Neural crest cell (in vitro differentiated cells): ENCODE results near the gene REN. TPM values are rescaled to one million over a fixed set of nuclear protein-coding genes. Genes with fewer than 3 reads are reported as not detected.

ENCODE experiments used
- DNase-seq: peaks from one replicate; pipeline ENCODE4 v3.0.0; 2021; ENCODE audit warnings: low read depth, mixed read lengths, low spot score
- H3K27ac Mint-ChIP-seq: one replicate; pipeline ENCODE4 v1.8.0; 2021; ENCODE audit warnings: mild to moderate bottlenecking, mixed read lengths; ENCODE audit not compliant: unreplicated experiment
- H3K27me3 Mint-ChIP-seq: 2 replicates; pipeline ENCODE4 v1.8.0; 2021; ENCODE audit warnings: low read depth, mild to moderate bottlenecking, mixed read lengths
- H3K36me3 Mint-ChIP-seq: 2 replicates; pipeline ENCODE4 v1.8.0; 2021; ENCODE audit warnings: low read depth, mild to moderate bottlenecking, mixed read lengths
- H3K4me1 Mint-ChIP-seq: 2 replicates; pipeline ENCODE4 v1.8.0; 2021; ENCODE audit warnings: mixed read lengths
- H3K4me3 Mint-ChIP-seq: one replicate; pipeline ENCODE4 v1.8.0; 2021; ENCODE audit warnings: mild to moderate bottlenecking, mixed read lengths
- H3K9me3 Mint-ChIP-seq: 2 replicates; pipeline ENCODE4 v1.8.0; 2021; ENCODE audit warnings: mixed read lengths
- total RNA-seq: library from RNA; stranded (reverse); gene quantifications from 2 replicates; pipeline ENCODE4 v1.2.1, GENCODE V29; 2021
- TF ChIP-seq, protein P1 (sequence below): fragments of 200-600 bp; sonication (generic); conservative IDR thresholded peaks from 2 replicates; pipeline ENCODE4 v1.5.0; 2021; ENCODE audit warnings: antibody characterized with exemption, mild to moderate bottlenecking

The REN gene
- total RNA-seq, 1 donor from 2014 or later, result not detected

DNA sequence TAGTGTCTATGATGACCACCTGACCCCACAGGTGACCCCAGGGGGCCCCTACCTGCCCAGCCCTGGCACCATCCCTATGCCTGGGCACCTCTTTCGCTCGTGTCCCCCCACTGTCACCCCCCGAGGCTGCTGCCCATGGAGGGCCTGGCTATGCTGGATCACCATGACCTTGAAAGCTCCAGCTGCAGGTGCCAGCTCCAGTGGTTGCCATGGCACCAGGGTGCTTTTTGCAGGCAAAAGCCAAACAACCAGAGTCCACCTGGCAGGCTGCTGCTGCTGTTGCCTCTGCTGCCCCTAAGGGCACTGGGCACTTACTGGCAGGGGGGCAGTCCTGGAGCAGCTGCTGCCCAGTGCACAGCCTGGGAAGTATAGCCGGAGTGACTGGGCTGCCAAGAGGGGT is 36.0 kb downstream of the REN start:
- no peaks in the 10 kb centered on the region for H3K27me3 Mint-ChIP-seq
- peaks cover 3% of the 10 kb centered on the region for H3K36me3 Mint-ChIP-seq
- no peak for DNase-seq
- H3K4me3 Mint-ChIP-seq, result no peak overlapping the region
- no peaks in the 10 kb centered on the region for H3K9me3 Mint-ChIP-seq
- H3K27ac Mint-ChIP-seq, result no peak overlapping the region
- TF ChIP-seq, protein P1, sequence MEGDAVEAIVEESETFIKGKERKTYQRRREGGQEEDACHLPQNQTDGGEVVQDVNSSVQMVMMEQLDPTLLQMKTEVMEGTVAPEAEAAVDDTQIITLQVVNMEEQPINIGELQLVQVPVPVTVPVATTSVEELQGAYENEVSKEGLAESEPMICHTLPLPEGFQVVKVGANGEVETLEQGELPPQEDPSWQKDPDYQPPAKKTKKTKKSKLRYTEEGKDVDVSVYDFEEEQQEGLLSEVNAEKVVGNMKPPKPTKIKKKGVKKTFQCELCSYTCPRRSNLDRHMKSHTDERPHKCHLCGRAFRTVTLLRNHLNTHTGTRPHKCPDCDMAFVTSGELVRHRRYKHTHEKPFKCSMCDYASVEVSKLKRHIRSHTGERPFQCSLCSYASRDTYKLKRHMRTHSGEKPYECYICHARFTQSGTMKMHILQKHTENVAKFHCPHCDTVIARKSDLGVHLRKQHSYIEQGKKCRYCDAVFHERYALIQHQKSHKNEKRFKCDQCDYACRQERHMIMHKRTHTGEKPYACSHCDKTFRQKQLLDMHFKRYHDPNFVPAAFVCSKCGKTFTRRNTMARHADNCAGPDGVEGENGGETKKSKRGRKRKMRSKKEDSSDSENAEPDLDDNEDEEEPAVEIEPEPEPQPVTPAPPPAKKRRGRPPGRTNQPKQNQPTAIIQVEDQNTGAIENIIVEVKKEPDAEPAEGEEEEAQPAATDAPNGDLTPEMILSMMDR, result no peak
- peaks cover 42% of the 10 kb centered on the region for H3K4me1 Mint-ChIP-seq

DNA sequence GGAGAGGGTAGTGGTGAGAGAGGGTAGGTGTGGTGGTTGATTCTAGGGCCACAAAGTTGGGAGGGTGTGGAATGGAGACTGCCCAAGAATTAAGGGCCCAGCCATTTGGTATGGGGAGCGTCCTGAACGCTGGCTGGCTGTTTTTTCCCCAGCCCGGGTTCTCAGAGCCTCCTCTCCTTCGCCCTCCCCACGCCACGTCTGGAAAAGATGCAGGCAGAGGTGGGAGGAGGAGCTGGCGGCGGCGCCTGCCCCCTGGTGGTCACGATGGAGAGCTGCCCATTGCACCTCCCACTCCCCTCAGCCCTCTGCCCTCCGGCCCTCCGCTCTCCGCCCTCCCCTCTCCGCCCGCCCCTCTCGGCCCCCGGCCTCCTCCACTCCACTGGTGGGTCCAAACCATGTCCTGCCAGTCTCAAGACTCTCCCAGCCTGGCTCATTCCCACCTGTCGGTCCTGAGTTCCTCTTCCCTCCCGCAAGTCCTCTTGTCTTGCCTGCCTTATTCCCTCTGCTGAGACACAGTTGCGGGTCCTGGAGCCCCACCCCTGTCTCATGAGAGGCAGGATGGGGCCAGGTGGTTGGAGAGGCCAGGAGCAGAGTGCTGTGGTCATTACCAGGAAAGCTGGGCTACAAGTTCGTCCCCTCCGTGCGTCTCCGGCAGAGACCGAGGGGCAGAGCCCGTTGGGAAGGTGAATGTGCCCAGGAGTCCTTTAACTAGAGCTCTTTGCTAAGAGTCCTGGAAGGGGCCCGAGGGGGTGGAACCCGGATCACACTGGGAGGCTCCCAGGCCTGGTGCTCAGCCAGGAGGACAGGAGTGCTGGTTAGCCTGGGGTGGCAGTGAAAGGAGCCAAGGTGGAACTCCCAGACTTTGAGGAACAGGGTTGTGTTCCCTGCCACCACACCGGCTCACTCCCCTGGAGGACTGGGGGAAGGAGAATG is 36.9 kb downstream of the REN start:
- Mint-ChIP-seq H3K4me3 (peak overlapping the region; percentile 38), H3K4me1 (peaks cover 42% of the 10 kb centered on the region), H3K27me3 (no peaks in the 10 kb centered on the region), H3K27ac (peak overlapping the region; percentile 67), H3K36me3 (peaks cover 6% of the 10 kb centered on the region), H3K9me3 (no peaks in the 10 kb centered on the region)
- DNase-seq, result peak; percentile 70
- TF ChIP-seq, protein P1, result peak; percentile 92

DNA sequence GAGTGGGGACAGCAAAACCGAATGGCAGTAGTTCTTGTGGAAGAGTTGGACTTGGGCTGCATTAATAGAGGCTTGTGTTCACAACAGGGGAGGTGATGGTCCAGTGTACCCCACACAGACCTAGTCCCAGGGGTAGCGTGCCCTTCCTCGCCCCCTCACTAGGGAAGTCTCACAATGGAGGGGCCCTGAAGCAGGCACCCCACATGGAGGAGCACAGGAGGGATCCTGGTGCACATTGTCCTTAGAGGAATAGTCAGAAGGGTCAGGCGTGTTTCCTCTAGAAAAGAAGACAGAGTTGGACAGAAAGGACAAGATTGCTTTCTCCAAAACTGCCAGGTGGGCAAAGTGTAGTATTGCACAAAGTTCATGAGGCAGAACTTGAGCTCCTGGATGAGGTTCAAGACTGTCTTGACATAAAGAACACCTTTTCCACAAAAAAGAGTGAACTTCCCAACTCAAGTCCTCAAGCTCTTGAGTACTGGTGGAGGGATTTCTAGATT is 37.6 kb downstream of the REN start:
- Mint-ChIP-seq H3K4me3 (peak overlapping the region; percentile 38), H3K36me3 (peaks cover 10% of the 10 kb centered on the region), H3K4me1 (peaks cover 42% of the 10 kb centered on the region), H3K27ac (no peak overlapping the region), H3K9me3 (no peaks in the 10 kb centered on the region), H3K27me3 (no peaks in the 10 kb centered on the region)
- no peak for DNase-seq
- TF ChIP-seq, protein P1, result no peak

DNA sequence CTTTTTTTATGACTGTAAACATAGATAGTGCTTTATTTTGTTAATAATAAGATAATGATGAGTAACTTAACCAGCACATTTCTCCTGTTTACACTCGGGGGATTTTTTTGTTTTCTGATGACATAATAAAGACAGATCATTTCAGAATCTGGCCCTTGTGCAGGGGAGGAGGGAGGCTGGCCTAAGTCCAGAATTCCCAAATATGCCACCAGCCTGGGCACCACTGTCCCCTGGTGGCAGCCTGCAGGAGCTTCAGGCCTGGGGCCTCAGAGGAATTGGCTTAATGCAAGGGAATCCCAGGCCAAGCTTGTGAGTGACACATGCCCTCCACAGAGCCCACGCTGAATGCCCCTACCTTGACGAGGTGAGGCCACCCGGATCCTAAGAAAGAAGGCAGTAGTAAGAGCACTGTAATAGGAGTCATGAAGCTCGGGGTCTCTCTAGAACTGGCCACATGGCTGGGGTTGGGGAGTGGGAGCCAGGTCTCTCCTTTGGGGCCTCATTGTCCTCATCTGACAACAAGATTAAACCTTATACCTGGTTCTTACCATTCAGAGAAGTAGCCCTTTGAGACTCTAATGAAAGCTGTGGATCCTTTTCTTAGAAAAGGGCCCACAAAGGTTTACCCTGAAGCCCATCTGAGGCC is 38.4 kb downstream of the REN start:
- H3K4me1 Mint-ChIP-seq, result peaks cover 47% of the 10 kb centered on the region
- H3K4me3 Mint-ChIP-seq, result peak overlapping the region; percentile 58
- H3K27ac Mint-ChIP-seq, result peak overlapping the region; percentile 43
- TF ChIP-seq, protein P1, result peak; percentile 92
- DNase-seq, result peak; percentile 62
- H3K9me3 Mint-ChIP-seq, result no peaks in the 10 kb centered on the region
- H3K36me3 Mint-ChIP-seq, result peaks cover 14% of the 10 kb centered on the region
- H3K27me3 Mint-ChIP-seq, result no peaks in the 10 kb centered on the region

DNA sequence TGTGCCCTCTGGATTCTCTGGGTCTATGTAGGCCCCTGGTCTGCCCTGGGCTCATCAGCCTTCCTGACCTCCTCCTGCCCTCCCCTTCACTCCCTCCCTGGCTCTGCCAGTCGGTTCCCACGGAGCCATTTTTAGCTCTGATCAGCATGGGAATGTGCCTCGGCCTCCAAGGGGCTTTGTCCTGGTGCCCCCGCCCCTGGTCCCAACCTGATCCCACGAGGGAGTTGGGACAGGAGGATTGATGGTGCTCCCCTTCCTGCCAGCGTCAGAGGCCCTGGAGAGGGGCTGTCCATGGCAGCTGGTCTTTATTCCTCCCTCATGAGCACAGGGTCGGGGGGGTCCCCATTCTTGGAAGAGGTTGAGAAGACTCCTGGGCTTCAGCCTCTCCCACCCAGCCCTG is 39.2 kb downstream of the REN start:
- H3K4me1 Mint-ChIP-seq, result peaks cover 47% of the 10 kb centered on the region
- H3K9me3 Mint-ChIP-seq, result no peaks in the 10 kb centered on the region

More for the DNA sequence above, 39.2 kb downstream of the REN start:
- Mint-ChIP-seq H3K27me3 (no peaks in the 10 kb centered on the region), H3K27ac (peak overlapping the region; percentile 38), H3K36me3 (peaks cover 14% of the 10 kb centered on the region), H3K4me3 (no peak overlapping the region)
- no peak for DNase-seq
- TF ChIP-seq, protein P1, result no peak
